ENCODE measurements around the gene LSM14B.

DNA sequence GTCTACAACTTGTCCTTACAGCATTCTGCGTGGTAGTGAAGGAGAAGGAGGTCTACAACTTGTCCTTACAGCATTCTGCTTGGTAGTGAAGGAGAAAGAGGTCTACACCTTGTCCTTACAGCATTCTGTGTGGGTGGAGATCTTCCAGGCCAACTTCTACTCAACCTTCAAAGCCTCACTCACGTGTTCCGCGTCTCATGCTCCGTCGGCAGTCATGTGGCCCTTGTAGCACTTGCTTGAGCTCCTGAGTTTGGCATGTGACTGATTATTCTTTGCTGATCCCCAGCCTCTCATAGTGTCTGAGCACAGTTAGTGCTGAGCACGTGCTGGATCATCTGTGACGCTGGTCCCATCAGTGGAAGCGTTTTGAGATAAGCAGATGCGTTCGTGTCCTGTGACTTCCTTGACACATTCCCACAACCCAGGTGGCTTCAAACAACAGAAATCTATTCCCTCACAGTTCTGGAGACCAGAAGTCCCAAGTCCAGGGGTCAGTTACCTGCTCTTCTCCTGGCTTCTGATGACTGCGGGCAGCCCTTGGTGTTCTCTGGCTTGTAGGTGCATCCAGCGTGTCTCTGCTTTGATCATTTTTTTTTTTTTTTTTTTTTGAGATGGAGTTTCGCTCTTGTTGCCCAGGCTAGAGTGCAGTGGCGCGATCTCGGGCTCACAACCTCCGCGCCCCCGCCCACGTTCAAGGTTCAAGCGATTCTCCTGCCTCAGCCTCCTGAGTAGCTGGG is 23.9 kb downstream of the LSM14B start:
- TF ChIP-seq, protein P1, sequence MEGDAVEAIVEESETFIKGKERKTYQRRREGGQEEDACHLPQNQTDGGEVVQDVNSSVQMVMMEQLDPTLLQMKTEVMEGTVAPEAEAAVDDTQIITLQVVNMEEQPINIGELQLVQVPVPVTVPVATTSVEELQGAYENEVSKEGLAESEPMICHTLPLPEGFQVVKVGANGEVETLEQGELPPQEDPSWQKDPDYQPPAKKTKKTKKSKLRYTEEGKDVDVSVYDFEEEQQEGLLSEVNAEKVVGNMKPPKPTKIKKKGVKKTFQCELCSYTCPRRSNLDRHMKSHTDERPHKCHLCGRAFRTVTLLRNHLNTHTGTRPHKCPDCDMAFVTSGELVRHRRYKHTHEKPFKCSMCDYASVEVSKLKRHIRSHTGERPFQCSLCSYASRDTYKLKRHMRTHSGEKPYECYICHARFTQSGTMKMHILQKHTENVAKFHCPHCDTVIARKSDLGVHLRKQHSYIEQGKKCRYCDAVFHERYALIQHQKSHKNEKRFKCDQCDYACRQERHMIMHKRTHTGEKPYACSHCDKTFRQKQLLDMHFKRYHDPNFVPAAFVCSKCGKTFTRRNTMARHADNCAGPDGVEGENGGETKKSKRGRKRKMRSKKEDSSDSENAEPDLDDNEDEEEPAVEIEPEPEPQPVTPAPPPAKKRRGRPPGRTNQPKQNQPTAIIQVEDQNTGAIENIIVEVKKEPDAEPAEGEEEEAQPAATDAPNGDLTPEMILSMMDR (IDR thresholded peaks at IDR 0.05) = no peak
- TF ChIP-seq POLR2A (IDR thresholded peaks at IDR 0.05) (no peak), POLR2AphosphoS5 (IDR thresholded peaks at IDR 0.05) (no peak), EP300 (IDR thresholded peaks at IDR 0.05) (no peak)
